LHCN-M2 (cell line): Measurements from ENCODE around the gene MT1X. TPM values are rescaled to one million over a fixed set of nuclear protein-coding genes. Genes with fewer than 3 reads are reported as not detected.

ENCODE experiments used
- DNase-seq: peaks from one replicate; pipeline ENCODE4 v3.0.0-alpha.2; 2012; ENCODE audit warnings: low read depth
- polyA plus RNA-seq: library from polyadenylated mRNA; unstranded; fragments of >200 nt; gene quantifications from one replicate; pipeline ENCODE4 v1.2.1, GENCODE V29; 2012; ENCODE audit warnings: missing spikeins
- total RNA-seq: library from RNA; depleted of rRNA; stranded (reverse); fragments of >200 nt; gene quantifications from 2 replicates; pipeline ENCODE4 v1.2.3, GENCODE V29; 2014; rRNA removed

The MT1X gene
- 68.7 and 172 TPM in 2 replicates for total RNA-seq
- 121 TPM for polyA plus RNA-seq

DNA sequence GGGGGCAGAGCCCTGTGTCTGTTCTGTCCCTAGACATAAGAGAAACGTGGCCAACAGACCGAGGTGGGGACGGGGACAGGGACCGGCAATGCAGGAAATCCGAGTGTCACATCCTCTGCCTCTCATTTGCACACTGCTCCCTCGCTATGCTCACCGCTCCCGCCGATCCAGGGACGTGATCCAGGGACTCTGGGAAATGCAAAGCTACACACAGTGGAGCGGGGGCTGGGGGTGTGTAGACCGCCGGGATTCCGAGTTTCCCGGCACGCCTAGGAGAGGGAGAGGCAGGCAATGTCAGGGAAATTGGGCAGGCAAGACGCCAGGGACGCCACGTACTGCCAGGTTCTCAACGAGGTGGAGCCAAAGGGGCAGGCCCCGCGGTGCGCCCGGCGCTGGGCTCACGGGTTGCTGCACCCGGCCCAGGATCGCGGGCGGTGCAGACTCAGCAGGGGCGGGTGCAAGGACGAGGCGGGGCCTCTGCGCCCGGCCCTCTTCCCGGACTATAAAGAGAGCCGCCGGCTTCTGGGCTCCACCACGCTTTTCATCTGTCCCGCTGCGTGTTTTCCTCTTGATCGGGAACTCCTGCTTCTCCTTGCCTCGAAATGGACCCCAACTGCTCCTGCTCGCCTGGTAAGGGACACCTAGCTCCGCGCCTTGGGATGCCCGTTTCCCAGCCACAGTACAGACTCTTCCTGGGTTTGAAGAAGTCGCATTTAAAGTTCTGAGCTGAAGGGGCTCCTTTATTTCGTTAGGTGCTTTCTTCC lies at the start of gene MT1X:
Gene MT1X, plus strand, starts transcription at position 532 of the 764 bp plus-strand sequence. Its CDS starts 71 bp downstream, at position 603.
- DNase-seq = peak; percentile 89

DNA sequence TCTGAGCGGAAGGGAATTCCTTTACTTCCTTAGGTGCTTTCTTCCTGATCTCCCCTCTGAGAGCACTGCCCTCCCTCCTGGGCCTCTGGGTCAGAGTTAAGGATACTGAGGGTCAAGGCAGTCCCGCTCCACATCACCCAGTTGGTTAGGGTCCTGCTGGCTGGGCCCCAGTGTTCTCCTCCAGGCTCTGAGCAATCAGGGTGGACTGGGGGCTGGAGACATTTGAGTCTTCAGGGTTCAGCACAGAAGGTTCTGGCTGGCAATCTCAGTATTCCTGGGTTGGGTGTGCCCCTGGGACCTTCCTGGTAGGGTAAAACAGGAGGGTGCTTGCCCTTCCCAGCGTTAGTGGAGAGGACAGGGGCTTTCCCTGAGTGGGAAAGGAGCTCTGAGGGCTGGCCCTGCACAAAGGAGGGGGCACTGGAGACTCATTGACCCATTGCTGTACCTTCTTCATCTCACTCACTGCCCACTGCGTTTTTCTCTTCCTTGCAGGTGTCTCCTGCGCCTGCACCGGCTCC lies 49.4 kb upstream of the MT1X start:
- DNase-seq = no peak

DNA sequence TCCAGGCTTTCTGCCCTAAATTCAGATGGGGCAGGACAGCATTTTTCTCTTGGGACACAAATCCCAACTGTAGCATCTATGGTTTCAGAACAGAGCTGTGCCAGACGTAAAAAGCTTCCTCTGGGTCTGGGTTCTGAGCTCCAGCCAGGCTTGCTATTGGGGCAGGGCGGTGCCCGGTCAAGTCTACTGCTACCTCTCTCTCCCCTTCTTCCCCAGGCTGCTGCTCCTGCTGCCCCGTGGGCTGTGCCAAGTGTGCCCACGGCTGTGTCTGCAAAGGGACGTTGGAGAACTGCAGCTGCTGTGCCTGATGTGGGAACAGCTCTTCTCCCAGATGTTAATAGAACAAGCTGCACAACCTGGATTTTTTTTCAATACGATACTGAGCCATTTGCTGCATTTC lies 48.7 kb upstream of the MT1X start:
- no peak for DNase-seq

DNA sequence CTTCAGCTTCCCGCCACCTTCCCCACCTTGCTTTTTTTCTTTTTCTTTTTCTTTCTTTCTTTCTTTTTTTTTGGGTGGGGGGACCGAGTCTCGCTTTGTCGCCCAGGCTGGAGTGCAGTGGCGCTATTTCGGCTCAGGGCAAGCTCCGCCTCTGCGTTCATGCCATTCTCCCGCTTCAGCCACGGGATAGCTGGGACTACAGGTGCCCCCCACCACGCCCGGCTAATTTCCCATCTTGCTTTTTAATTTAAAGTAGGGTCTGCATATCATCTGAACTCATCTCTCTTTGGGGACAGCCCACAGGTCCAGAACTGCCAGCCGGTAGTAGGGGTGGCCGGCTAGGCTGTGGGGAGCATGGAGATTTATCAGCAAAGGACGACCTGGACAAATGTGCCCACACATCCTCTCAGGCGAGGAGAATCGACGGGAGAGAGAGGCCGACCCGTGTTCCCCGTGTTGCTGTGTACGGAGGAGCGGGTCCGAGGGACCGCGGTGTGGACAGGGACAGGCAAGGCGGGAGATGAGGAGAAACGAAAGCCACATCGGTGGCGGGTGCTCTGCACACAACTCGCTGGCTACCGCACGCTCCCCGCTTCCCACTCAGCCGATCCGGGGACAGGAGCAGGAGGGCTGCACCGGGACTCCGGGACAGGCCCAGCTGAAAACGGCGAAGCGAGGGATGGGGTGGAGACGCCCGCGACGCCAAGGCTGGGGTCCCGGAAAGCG lies 47.4 kb upstream of the MT1X start:
- no peak for DNase-seq

DNA sequence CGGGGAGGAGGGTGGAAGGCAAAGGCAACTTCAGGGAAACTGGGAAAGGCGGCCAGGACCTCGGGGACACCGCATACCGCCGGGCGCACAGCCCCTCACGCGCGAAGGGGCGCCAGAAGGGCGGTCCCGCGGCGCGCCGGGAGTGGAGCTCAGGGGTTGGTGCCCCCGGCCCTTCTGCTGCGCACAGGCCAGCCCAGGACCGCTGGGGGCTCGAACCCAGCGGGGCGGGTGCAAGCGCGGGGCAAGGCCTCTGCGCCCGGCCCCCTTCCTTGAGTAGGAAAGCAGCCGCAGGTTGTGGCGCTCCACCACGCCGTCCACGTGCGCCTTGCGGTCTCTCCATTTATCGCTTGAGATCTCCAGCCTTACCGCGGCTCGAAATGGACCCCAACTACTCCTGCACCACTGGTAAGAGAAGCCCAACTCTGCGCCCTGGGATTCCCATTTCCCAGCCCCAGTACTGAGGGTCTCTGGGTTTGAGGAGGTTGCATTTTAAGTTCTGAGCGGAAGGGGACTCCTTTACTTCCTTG lies 46.8 kb upstream of the MT1X start:
- no peak for DNase-seq

DNA sequence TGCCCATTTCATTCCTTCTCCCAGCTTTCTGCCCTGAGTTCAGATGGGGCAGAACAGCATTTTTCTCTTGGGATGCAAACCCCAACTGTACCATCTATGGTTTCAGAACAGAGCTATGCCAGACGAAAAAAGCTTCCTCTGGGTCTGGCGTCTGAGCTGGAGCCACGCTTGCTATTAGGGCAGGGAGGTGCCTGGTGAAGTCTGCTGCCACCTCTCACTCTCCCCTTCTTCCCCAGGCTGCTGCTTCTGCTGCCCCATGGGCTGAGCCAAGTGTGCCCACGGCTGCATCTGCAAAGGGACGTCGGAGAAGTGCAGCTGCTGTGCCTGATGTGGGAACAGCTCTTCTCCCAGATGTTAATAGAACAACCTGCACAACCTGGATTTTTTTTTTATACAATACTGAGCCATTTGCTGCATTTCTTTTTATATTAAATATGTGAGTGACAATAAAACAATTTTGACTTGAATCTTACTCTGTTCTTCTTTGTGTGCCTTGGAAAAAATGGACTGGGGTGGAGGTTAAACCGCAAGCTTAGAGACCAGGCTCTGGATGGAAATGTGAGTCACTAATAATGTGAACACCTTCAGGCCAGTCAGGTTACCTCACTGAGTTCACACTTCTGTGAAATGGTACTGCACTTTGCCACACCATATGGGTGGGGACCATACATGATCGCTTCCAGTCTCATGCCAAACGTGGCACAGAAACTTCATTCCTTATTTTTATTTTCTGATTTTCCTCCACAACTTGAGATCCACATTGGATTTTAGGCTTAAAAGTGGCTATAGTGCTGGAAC lies 45.5 kb upstream of the MT1X start:
- no peak for DNase-seq

DNA sequence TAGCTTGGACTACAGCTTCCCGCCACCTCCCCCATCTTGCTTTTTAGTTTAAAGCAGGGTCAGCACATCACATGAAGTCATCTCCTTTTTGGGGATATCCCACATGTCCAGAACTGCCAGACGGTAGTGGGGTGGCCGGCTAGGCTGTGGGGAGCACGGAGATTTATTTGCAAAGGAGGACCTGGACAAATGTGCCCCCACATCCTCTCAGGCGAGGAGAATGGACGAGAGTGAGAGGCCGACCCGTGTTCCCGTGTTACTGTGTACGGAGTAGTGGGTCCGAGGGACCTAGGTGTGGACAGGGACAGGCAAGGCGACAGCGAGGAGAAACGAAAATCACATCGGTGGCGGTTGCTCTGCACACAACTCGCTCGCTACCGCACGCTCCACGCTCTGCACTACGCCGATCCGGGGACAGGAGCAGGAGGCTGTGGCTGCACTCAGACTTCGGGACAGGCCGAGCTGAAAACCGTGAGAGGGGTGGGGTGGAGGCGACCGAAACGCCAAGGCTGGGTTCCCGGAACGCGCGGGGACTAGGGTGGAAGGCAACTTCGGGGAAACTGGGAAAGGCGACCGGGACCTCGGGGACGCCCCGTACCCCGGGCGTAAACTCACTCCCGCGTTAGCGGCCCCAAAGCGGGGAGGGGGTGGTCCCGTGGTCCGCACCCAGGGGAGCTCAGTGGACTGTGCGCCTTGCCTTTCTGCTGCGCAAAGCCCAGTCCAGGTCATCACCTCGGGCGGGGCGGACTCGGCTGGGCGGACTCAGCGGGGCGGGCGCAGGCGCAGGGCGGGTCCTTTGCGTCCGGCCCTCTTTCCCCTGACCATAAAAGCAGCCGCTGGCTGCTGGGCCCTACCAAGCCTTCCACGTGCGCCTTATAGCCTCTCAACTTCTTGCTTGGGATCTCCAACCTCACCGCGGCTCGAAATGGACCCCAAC lies 44.2 kb upstream of the MT1X start, which contains the start of gene MT1A:
Gene MT1A, plus strand, starts transcription at position 853 of the 937 bp plus-strand sequence. Its CDS starts 73 bp downstream, at position 926.
- DNase-seq = no peak

DNA sequence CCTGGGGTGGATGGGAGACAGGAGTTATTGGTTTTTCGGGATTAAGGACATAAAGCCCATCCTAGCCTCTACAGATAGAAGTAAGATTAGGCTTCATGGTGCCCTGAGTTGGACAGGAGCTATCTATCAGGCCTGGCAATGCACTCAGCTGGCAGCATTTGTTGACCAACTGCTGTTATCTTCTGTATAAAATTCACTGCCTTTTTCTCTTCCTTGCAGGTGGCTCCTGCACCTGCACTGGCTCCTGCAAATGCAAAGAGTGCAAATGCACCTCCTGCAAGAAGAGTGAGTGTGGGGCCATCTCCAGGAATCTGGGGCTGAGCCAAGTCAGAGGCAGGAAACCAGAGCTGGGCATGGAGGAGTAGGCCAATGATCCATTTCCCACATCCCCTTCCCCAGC lies 43.2 kb upstream of the MT1X start:
- no peak for DNase-seq

DNA sequence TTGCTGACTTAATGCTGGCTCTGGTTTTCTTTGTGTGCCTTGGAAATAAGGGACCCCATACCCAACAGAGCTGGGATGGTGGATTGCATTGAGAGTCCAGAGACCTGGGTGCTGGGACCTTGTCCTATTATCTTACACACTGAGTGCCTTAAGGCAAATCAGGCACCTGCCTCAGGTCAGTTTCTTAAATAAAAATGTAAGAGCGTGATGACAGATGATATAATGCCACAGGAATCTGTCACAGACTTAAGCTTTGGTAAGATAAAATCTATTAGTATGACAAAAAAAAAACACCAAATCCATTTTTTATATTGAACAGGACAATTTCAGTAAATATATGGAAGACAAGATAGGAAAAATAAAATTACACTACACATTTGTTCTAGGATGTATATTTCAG lies 42.2 kb upstream of the MT1X start:
- DNase-seq = no peak

DNA sequence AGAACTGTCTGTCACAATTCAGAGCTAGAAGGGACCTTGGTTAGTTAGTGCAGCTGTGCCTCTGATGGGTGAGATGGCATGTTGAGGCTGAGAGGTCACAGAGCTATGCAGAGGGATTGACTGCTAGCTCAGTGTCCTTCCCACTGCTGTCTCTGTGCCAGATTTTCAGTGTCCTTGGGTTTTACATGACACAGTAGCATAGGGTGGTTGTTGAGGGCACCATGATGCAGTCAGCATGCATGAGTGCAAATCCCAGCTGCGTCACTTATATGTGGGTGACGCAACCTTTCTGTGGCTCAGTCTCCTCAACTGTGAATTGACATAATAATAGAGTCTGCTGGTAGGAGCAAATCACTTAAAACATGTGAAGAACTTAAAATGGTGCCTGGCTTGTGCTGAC lies 41.1 kb upstream of the MT1X start:
- DNase-seq = no peak

DNA sequence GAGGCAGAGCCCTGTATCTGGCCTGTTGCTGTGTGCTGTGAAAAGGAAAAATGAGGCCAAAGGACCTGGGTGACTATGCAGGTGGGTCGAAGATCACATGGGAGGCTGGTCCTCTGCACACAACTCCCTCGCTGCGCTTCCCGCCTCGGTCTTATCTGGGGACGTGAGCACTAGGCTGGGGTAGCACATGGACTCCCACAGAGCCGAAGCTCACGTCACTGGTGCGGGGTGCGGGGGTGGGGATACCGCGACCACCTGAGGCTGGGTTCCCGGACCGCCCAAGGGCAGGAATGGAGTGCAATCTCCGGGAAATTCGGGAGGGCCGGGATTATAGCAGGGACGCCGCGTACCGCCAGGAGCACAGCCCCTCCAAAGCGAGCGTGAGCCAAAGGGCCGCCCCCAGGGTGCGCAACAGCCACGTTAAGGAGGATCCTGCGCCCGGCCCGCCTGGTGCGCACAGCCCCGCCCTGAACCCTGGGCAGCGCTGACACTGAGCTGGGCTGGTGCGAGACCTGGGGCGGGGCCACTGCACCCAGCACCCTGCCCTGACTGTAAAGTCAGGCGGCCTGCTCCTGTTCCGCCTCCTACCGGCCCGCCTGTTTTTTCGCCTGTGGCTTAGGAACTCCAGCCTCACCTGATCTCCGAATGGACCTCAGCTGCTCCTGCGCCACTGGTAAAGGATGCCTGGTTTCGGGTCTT lies 39.0 kb upstream of the MT1X start:
- DNase-seq = peak; percentile 36

DNA sequence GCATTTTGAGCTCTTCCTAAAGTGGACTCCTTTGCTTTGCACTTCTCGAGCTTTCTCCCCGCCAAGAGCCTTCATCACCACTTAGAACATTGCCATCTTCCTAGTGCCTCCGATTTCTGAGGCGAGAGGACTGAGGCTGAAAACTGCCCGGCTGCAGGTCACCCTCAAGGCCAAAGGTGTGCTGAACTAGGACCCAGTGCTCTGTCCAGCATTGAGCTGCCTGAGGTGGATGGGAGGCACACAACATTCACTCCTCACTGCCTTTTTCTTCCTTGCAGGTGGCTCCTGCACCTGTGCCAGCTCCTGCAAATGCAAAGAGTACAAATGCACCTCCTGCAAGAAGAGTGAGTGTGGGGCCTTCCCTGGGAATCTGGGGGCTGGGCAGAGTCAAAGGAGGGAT lies 38.4 kb upstream of the MT1X start:
- DNase-seq = no peak

DNA sequence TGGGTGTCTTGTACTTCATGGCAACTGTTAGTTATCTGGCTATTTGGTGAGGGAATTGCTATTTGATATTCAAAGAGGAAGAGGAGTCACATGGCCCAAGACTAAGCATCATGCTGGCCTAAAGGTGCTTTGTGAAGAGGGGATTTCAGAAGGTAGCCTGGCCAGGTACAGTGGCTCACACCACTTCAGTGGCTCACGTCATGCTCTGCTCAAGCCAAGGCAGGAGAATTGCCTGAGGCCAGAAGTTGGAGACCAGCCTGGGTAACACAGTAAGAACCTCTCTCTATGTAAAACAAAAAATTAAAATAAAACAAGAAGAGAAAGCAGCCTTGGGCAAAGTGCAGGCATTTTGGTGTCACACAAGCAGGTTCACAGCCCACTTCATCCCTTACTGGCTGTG lies 37.0 kb upstream of the MT1X start:
- no peak for DNase-seq

DNA sequence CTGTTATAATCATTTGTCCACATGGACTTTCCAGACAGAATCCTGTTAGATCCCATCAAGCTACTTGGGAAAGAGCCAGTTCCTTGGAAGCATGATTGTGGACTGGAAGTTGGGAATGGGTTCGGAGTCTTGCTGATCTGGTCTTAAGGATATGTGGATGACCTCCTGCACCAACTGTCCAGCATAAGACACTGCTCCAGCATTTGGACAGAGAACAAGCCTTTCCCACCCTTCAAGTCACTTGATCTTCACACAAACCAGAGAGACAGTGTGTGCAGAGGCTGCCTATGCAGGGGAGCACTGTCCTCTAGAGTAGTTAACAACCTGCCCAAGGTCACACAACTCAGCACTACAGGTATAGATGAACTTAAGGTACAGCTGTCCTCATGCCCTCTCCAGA lies 36.4 kb upstream of the MT1X start:
- DNase-seq = no peak

DNA sequence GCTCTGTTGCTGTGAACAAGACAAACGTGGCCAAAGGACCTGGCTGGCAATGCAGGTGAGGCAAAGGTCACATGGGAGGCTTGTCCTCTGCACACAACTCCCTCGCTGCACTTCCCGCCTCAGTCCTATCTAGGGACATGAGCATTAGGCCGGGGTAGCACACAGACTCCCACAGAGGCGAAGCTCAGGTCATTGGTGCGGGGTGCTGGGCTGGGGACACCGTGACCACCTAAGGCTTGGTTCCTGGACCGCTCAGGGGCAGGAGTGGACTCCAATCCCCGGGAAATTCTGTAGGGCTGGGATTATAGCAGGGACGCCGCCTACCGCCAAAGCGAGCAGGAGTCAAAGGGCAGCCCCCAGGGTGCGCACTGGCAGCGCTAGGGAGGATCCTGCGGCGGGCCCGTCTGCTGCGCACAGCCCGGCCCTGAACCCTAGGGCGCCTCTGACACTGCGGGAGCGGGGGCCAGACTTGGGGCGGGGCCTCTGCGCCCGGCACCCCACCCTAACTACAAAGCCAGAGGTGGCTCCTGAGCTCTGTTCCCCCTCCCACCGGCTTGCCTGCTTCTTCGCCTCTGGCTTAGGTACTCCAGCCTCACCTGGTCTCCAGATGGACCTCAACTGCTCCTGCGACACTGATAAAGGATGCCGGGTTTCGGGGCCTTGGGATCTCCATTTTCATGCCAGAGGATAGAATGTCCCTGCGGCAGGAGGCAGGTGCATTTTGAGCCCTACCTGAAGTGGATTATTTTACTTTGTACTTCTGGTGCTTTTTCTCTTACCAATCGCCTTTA lies 34.4 kb upstream of the MT1X start:
- no peak for DNase-seq

DNA sequence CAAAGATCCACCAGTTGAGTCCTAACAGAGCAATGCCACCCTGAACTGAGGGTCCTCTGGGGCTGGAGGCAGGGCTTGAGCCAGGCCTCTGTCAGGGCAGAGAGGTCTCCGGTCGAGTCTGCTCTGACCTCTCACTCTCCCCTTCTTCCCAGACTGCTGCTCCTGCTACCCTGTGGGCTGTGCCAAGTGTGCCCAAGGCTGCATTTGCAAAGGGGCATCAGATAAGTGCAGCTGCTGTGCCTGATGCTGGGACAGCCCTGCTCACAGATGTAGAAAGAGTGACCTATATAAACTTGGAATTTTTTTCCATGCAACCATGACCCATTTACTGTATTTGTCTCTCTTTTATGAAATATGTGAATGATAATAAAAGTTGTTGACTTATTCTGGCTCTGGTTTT lies 33.0 kb upstream of the MT1X start:
- no peak for DNase-seq

DNA sequence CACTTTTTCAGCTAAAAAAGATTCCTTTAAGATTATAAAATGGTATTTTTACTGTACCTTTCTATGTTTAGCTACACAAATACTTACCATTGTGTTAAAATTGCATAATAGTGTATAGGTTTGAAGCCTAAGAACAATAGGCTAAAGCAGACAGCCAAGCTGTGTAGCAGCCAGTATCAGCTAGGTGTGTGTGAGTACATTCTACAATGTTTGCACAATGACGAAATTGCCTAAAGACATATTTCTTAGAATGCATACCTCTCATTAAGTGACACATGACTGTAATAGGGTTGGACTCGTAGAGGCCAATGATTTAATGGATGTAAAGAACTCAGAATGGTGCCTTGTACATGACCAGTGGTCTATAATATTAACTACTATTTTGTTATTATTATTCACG lies 32.5 kb upstream of the MT1X start:
- DNase-seq = no peak

DNA sequence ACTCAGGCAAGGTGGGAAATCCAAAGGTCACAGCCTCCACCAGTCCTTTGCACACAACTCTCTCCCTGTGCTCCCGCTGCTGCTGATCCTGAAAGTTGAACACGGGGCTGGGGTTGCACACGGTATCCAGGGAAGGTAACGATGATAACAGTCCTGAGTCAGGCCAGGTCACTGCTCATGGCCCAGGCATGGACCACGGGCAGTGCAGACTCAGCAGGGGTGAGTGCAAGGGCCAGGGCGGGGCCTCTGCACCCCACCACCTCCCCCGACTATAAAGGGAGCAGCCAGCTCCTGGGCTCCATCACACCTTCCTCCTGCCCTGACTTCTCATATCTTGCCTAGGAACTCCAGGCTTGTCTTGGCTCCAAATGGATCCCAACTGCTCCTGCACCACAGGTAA lies 30.7 kb upstream of the MT1X start, which contains the start of gene MT1B:
Gene MT1B, plus strand, starts transcription at position 301 of the 400 bp plus-strand sequence. Its CDS starts 68 bp downstream, at position 369.
- DNase-seq = no peak

DNA sequence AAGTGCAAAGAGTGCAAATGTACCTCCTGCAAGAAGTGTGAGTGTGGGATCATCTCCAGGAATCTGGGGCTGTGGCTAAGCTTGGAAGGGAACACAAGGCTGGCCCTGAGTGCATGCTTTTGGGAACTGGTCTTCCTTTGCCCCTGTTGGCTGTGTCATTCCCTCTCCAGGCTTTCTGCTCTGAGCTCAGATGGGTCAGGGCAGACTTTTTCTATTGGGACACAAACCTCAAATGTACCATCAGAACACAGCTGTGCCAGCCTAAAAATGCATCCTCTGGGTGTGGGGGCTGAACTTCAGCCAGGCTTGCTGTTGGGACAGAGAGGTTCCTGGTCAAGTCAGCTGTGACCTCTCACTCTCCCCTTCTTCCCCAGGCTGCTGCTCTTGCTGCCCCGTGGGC lies 29.7 kb upstream of the MT1X start:
- no peak for DNase-seq
